GM18502 (cell line): ENCODE measurements around the gene TBC1D28.
"Not testable (repeated sequence)": the region's sequence is repeated elsewhere in the genome, so short reads cannot be mapped to it uniquely, and the experiment has no call there.

Experiments
- ATAC-seq: cut with Tn5 transposase; IDR thresholded peaks from one replicate; pipeline ENCODE4 v1.9.1; 2021; ENCODE audit warnings: mild to moderate bottlenecking; ENCODE audit not compliant: unreplicated experiment, poor library complexity

TBC1D28 gene

GRCh38 chr17:18624862-18625501 is 19.2 kb downstream of the TBC1D28 start:
- not testable (repeated sequence) for ATAC-seq

- not testable (repeated sequence) for ATAC-seq
These were observed 26.6 kb downstream of the TBC1D28 start for GRCh38 chr17:18617613-18618012.

- not testable (repeated sequence) for ATAC-seq
These were observed 31.2 kb downstream of the TBC1D28 start for GRCh38 chr17:18613016-18613415.

- ATAC-seq, result not testable (repeated sequence)
These were observed 51.1 kb downstream of the TBC1D28 start for GRCh38 chr17:18593138-18593537.
